ENCODE measurements around the gene HSPG2. TPM values are rescaled to one million over a fixed set of nuclear protein-coding genes. Genes with fewer than 3 reads are reported as not detected.

Gene HSPG2
- total RNA-seq, 2 donors from 2014 or later: 148 to 152 TPM

DNA sequence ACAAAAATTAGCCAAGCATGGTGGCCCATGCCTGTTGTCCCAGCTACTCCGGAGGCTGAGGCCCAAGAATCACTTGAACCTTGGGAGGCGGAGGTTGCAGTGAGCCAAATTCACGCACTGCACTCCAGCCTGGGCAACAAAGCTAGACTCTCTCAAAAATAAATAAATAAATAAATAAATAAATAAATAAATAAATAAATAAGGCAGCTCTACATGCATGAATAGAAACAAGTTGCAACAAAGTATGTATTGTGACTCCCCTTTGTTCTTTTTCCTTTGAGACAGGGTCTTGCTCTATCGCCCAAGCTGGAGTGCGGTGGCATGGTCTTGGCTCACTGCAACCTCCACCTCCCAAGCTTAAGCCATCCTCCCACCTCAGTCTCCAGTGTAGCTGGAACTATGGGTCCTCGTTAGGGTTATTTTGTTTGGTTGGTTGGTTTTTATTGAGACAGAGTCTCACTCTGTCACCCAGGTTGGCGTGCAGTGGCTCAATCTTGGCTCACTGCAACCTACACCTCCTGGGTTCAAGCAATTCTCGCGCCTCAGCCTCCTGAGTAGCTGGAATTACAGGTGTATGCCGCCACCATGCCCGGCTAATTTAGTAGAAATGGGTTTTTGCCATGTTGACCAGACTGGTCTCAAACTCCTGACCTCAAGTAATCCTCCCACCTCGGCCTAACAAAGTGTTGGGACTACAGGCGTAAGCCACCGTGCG, 162.1 kb downstream of the HSPG2 start:
- H3K4me1 ChIP-seq: no peaks in the 10 kb centered on the region

DNA sequence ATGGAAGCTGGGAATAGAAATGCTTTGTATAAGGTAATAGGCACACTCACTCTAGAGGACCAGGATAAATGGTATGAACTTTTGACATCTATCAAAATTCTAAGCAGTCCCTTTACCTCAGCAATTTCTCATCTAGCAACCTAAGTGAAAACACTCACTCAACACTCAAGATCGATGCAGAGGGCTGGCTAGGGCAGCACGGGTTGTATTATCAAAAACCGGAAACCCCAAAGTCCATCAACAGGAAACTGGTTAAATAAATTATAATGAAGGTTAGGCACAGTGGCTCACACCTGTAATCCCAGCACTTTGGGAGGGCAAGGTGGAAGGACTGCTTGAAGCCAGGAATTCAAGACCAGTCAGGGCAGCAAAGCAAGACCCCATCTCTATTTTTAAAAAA, 163.5 kb downstream of the HSPG2 start:
- intact Hi-C loops (cut with DNase I): no loop called here
- H3K27me3 ChIP-seq: no peaks in the 10 kb centered on the region
- no peaks in the 10 kb centered on the region for H3K4me1 ChIP-seq
- H3K36me3 ChIP-seq: no peaks in the 10 kb centered on the region
- H3K9ac ChIP-seq (ENCODE audit: low read depth in 2 of 2, low read length in 2 of 2): no peak overlapping the region
- DNase-seq: no peak
- no peak overlapping the region for H3K27ac ChIP-seq
- TF ChIP-seq, protein P1, sequence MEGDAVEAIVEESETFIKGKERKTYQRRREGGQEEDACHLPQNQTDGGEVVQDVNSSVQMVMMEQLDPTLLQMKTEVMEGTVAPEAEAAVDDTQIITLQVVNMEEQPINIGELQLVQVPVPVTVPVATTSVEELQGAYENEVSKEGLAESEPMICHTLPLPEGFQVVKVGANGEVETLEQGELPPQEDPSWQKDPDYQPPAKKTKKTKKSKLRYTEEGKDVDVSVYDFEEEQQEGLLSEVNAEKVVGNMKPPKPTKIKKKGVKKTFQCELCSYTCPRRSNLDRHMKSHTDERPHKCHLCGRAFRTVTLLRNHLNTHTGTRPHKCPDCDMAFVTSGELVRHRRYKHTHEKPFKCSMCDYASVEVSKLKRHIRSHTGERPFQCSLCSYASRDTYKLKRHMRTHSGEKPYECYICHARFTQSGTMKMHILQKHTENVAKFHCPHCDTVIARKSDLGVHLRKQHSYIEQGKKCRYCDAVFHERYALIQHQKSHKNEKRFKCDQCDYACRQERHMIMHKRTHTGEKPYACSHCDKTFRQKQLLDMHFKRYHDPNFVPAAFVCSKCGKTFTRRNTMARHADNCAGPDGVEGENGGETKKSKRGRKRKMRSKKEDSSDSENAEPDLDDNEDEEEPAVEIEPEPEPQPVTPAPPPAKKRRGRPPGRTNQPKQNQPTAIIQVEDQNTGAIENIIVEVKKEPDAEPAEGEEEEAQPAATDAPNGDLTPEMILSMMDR (IDR thresholded peaks at IDR 0.05): no peak
- H3K4me3 ChIP-seq: no peak overlapping the region
- no peaks in the 10 kb centered on the region for H3K9me3 ChIP-seq

More for the DNA sequence above, 162.1 kb downstream of the HSPG2 start:
- DNase-seq: no peak
- no peak overlapping the region for H3K27ac ChIP-seq
- H3K4me3 ChIP-seq: no peak overlapping the region
- H3K27me3 ChIP-seq: no peaks in the 10 kb centered on the region
- intact Hi-C loops (cut with DNase I): no loop called here
- H3K9ac ChIP-seq (ENCODE audit: low read depth in 2 of 2, low read length in 2 of 2): no peak overlapping the region
- no peaks in the 10 kb centered on the region for H3K9me3 ChIP-seq
- TF ChIP-seq, protein P1 (IDR thresholded peaks at IDR 0.05): no peak
- no peaks in the 10 kb centered on the region for H3K36me3 ChIP-seq

Other genes starting within 250 kb of the HSPG2 start
- gene USP48, start 154.2 kb downstream of the HSPG2 start, total RNA-seq: 10 to 100 TPM; 47.1 to 51.3 TPM
- under 1 TPM; 0.08 to 0.25 TPM for gene LDLRAD2, start 125.0 kb downstream of the HSPG2 start, total RNA-seq
- 10 to 100 TPM in 1 of 2 donors, under 1 TPM in 1; 0.42 to 16.7 TPM for gene CELA3B, start 39.7 kb upstream of the HSPG2 start, total RNA-seq
- gene CELA3A, start 64.3 kb upstream of the HSPG2 start, total RNA-seq: 10 to 100 TPM in 1 of 2 donors, under 1 TPM in 1; 0.56 to 25.0 TPM
- 100 to 1,000 TPM; 264 to 345 TPM for gene CDC42, start 115.4 kb upstream of the HSPG2 start, total RNA-seq
- gene WNT4, start 205.8 kb upstream of the HSPG2 start, total RNA-seq: 1 to 10 TPM; 2.5 to 2.7 TPM

Measured in colonic mucosa (tissue), 4 donors.